Bronchial epithelial cell (primary cell): ENCODE measurements around the gene DIRAS2. TPM values are rescaled to one million over a fixed set of nuclear protein-coding genes. Genes with fewer than 3 reads are reported as not detected.

Experiments
- DNase-seq: peaks from one replicate; pipeline ENCODE4 v3.0.0-alpha.2; 2010; ENCODE audit warnings: low read depth
- FAIRE-seq: peaks from 2 replicates; lab custom pipeline; 2011; peaks lifted over from hg19 to GRCh38; lab: Jason Lieb, UNC
- H3K27me3 ChIP-seq: 2 replicates; pipeline ENCODE4 v1.5.1; 2011; ENCODE audit warnings: low read length; ENCODE audit not compliant: control insufficient read depth, insufficient read depth
- H3K36me3 ChIP-seq: 2 replicates; pipeline ENCODE4 v1.5.1; 2011; ENCODE audit warnings: low read length; ENCODE audit not compliant: control insufficient read depth, insufficient read depth
- H3K4me3 ChIP-seq: 2 replicates; pipeline ENCODE4 v1.5.1; 2011; ENCODE audit warnings: mild to moderate bottlenecking, low read depth, low read length, control low read depth
- CTCF ChIP-seq: IDR thresholded peaks from 2 replicates; pipeline ENCODE4 v1.5.1; 2011; ENCODE audit warnings: mild to moderate bottlenecking, moderate library complexity, low read length, control low read depth, inconsistent platforms; ENCODE audit not compliant: insufficient read depth, severe bottlenecking
- total RNA-seq: library from RNA; depleted of rRNA; stranded (reverse); fragments of >200 nt; gene quantifications from 2 replicates; pipeline ENCODE4 v1.2.1, GENCODE V29; 2014

The DIRAS2 gene
- under 0.01 TPM in 1 of 2 replicates, not detected in the other for total RNA-seq

DNA sequence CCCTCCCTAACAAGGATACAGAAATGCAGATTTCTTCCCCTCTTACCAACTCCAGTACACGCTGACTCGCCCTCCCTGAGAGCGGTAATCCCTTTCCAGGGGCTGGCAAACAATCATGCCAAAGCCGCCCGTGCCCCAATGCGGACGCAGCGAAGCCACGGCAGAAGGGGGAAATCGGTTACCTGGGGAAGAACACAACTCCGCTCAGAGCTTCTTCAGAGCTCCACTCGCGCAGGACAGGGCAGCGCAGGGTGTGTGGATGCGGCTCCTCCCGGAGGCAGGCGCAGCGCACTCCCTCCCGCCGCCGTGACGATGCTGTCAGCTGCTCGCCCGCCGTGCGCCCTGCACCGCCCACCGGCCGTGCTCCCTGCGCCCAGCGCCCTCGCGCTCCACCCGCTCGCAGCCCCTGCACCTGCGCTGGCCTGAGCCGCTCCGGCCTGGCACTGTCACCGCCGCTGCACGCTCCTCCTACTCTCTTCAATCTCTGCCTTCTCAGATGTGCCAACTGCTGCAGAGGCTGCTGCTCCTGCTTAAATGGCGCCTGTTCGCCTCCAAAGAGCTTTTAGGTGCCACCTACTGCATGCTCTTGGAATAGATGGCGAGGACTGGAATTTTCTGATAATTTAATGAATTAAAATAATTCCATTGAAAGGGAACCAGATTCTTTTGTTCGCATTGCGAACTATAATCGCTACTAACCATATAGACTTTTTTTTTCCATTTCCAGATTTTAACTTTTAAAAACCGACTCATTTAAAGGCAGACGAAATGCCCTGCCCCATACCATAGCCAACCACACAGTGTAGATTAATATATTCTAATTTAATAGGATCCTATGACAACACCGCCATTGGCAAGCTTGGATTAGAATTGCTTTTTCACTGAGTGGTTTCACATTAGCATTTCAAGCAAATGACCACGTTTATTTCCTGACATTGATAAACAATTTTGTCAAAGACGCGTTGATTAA is at the start of gene DIRAS2:
Gene DIRAS2 (minus strand): TSS at position 255 of the 970 bp plus-strand sequence. CDS start 28,997 bp downstream, outside the sequence.
- no peaks in the 10 kb centered on the region for H3K36me3 ChIP-seq
- FAIRE-seq, result no peak
- H3K4me3 ChIP-seq, result peak within 1 kb of the TSS; percentile 33
- DNase-seq, result peak; percentile 59
- TF ChIP-seq CTCF, result peak; percentile 43
- H3K27me3 ChIP-seq, result peaks cover 7% of the 10 kb centered on the region

- FAIRE-seq (peak; percentile 62), DNase-seq (no peak)
- Histone ChIP-seq H3K27me3 (peaks cover 1% of the 10 kb centered on the region), H3K4me3 (no peak overlapping the region), H3K36me3 (no peaks in the 10 kb centered on the region)
- no peak for TF ChIP-seq CTCF
Observed at GRCh38 chr9:90684736-90685135, 42.1 kb upstream of the DIRAS2 start.

DNA sequence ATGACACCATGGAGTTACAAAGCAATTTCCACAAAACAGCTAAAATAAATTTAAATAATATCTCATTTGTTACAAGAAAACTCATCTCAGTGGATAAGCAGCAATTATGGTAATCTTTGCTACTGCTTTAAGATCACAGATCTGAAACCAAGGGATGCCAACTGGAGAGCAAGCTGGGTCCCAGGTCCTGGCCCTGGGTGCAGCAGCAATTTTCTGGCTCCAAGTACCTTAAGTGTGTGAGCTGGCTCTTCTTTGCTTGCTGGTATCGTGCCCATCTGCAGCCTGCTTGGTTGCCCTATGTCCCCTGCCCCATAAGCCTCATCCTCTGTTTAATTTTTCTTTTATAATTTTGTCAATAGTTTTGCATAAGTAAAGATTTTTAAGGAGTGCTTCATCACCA is 41.5 kb upstream of the DIRAS2 start:
- Histone ChIP-seq H3K27me3 (peaks cover 1% of the 10 kb centered on the region), H3K36me3 (no peaks in the 10 kb centered on the region), H3K4me3 (no peak overlapping the region)
- DNase-seq (no peak), FAIRE-seq (no peak)
- no peak for TF ChIP-seq CTCF

- peaks cover 1% of the 10 kb centered on the region for H3K27me3 ChIP-seq
- H3K36me3 ChIP-seq, result no peaks in the 10 kb centered on the region
- FAIRE-seq (no peak), DNase-seq (no peak)
- TF ChIP-seq CTCF, result no peak
- H3K4me3 ChIP-seq, result no peak overlapping the region
Observed at GRCh38 chr9:90680534-90680933, 37.9 kb upstream of the DIRAS2 start.

DNA sequence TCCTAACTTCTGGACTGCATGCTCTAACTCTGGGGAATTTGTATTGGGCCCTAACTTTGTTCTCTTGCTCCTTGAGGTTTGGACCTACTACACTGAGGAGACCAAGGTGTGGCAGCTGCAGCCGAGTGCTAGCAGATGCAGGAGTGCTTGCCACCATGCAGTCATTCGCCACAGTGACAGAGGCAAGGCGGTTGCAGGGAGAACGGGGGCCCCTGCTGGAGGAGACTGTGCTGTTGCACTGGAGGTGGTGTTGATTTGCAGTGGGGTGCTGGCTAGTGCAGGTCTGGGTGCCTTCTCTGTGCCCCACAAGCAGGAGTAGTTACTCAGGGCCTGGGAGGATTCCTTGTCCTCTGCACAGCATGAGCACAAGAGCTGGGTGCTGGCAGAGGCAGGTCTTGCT is 22.4 kb upstream of the DIRAS2 start:
- TF ChIP-seq CTCF, result no peak
- DNase-seq, result no peak
- Histone ChIP-seq H3K36me3 (no peaks in the 10 kb centered on the region), H3K27me3 (no peaks in the 10 kb centered on the region), H3K4me3 (no peak overlapping the region)
- FAIRE-seq, result no peak
